ENCODE results near the gene NUDT14. TPM values are rescaled to one million over a fixed set of nuclear protein-coding genes. Genes with fewer than 3 reads are reported as not detected.

NUDT14 gene
- total RNA-seq, 1 donor from 2014 or later = 15.2 TPM

DNA sequence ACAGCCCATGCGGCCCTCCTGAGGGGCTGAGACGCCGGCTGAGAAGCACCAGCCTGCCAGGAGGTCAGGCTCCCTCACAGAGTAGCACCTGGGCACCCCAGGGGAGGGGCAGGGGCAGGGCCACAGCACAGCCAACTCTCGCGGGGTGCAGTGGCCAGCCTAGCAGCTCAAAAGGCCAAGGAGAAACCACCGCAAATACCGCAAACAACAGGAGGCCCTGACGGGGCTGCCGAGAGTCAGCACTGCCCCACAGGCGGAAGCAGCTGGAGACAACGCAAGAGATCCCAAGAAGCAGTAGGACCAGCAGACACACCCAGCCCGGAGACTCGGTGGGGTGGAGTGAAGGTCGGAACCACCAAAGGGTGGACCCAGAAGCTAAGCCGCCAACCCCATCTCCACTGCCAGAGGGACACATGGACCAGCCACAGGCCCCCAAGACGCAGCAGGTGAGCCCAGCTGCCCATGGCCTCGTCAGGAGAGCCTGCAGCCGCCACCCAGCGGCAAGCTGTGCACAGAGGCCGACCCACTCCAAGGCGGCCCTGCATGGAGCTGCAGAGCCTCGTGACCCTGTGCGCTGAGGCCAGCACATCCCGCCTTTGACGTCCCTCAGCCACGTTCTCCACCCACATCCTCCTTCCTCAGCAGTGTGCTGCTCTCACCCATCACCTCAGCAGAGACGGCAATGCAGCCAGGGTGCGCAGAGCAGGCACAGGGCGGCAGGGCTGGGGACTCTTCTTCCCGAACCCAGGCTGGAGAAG is 35.6 kb upstream of the NUDT14 start:
- no peaks in the 10 kb centered on the region for H3K9me3 Mint-ChIP-seq
- TF ChIP-seq, protein P1, sequence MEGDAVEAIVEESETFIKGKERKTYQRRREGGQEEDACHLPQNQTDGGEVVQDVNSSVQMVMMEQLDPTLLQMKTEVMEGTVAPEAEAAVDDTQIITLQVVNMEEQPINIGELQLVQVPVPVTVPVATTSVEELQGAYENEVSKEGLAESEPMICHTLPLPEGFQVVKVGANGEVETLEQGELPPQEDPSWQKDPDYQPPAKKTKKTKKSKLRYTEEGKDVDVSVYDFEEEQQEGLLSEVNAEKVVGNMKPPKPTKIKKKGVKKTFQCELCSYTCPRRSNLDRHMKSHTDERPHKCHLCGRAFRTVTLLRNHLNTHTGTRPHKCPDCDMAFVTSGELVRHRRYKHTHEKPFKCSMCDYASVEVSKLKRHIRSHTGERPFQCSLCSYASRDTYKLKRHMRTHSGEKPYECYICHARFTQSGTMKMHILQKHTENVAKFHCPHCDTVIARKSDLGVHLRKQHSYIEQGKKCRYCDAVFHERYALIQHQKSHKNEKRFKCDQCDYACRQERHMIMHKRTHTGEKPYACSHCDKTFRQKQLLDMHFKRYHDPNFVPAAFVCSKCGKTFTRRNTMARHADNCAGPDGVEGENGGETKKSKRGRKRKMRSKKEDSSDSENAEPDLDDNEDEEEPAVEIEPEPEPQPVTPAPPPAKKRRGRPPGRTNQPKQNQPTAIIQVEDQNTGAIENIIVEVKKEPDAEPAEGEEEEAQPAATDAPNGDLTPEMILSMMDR (IDR thresholded peaks at IDR 0.05) = no peak
- no peak for ATAC-seq (ENCODE audit: low read depth)
- no peaks in the 10 kb centered on the region for H3K27me3 Mint-ChIP-seq
- H3K36me3 Mint-ChIP-seq (ENCODE audit: low read depth) = peaks cover 54% of the 10 kb centered on the region
- ChIA-PET POLR2A (no interaction called here), CTCF (no interaction called here)
- no peak overlapping the region for H3K27ac Mint-ChIP-seq
- H3K4me1 Mint-ChIP-seq = no peaks in the 10 kb centered on the region
- no peak for DNase-seq
- intact Hi-C loops (cut with micrococcal nuclease) = no loop called here
- H3K4me3 Mint-ChIP-seq = no peak overlapping the region

DNA sequence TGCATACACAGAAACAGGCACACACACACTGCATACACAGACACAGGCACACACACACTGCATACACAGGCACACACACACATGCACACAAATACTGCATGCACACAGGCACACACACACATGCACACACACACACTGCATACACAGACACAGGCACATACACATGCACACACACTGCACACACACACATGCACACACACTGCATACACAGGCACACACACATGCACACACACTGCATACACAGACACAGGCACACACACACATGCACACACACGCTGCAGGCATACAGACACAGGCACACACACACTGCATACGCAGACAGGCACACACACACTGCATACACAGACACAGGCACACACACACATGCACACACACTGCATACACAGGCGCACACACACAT is 34.5 kb upstream of the NUDT14 start:
- ATAC-seq (ENCODE audit: low read depth) (no peak), DNase-seq (no peak)
- intact Hi-C loops (cut with micrococcal nuclease) = no loop called here
- no peak overlapping the region for H3K27ac Mint-ChIP-seq
- H3K27me3 Mint-ChIP-seq = no peaks in the 10 kb centered on the region
- TF ChIP-seq, protein P1 (IDR thresholded peaks at IDR 0.05) = no peak
- CTCF ChIA-PET = no interaction called here
- POLR2A ChIA-PET = no interaction called here
- H3K36me3 Mint-ChIP-seq (ENCODE audit: low read depth) = peaks cover 51% of the 10 kb centered on the region
- H3K4me3 Mint-ChIP-seq = no peak overlapping the region
- no peaks in the 10 kb centered on the region for H3K9me3 Mint-ChIP-seq
- H3K4me1 Mint-ChIP-seq = no peaks in the 10 kb centered on the region

DNA sequence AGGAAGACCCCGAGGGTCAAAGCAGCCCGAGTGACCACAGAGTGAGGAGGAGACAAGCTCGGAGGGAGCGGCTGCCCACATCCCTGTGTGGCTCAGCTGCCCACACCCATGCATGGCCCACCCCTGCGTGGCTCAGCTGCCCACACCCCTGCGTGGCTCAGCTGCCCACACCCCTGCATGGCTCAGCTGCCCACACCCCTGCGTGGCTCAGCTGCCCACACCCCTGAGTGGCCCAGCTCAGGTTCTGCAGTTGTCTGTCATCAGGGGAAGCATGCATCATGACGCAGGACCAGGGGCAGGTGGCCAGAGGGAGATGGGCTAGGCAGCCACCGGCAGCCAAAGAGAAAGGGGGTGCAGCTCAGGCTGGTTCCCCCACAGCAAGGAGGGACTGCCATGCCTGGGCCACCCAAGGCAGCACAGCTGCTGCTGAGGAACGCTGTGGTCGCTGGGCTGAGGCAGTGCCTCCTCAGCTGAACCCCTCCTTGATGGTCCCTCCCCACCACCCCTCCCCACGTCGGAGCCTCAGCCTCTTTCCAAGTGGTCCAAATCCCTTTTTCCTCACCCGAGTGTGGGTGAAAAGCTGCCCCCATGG is 33.3 kb upstream of the NUDT14 start:
- ATAC-seq (ENCODE audit: low read depth) (no peak), DNase-seq (no peak)
- Mint-ChIP-seq H3K27ac (no peak overlapping the region), H3K9me3 (no peaks in the 10 kb centered on the region), H3K36me3 (ENCODE audit: low read depth) (peaks cover 52% of the 10 kb centered on the region), H3K4me1 (no peaks in the 10 kb centered on the region), H3K4me3 (no peak overlapping the region), H3K27me3 (no peaks in the 10 kb centered on the region)
- ChIA-PET CTCF (no interaction called here), POLR2A (no interaction called here)
- intact Hi-C loops (cut with micrococcal nuclease) = no loop called here
- TF ChIP-seq, protein P1 (IDR thresholded peaks at IDR 0.05) = no peak

DNA sequence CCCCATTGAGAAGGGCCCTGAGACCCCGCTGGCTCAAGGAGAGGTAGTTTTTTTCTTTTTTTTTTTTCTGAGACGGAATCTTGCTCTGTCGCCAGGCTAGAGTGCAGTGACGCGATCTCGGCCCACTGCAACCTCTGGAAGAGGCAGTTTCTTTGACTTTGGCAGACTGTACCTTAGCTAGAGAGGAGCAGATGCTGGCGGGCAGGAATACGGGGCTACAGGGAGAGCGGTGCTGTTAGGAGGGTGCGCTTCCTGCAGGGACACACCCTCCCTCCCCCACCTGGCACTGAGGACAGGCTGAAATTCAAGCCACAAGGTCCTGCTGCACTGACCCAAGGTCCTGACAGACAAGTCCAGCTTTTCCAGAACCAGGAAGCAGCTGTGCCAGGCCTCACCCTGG is 32.2 kb upstream of the NUDT14 start:
- no peak overlapping the region for H3K4me3 Mint-ChIP-seq
- CTCF ChIA-PET = no interaction called here
- no peak for DNase-seq
- no peaks in the 10 kb centered on the region for H3K9me3 Mint-ChIP-seq
- intact Hi-C loops (cut with micrococcal nuclease) = no loop called here
- TF ChIP-seq, protein P1 (IDR thresholded peaks at IDR 0.05) = no peak
- ATAC-seq (ENCODE audit: low read depth) = no peak
- H3K36me3 Mint-ChIP-seq (ENCODE audit: low read depth) = peaks cover 43% of the 10 kb centered on the region
- POLR2A ChIA-PET = no interaction called here
- no peaks in the 10 kb centered on the region for H3K27me3 Mint-ChIP-seq
- H3K27ac Mint-ChIP-seq = no peak overlapping the region
- no peaks in the 10 kb centered on the region for H3K4me1 Mint-ChIP-seq

DNA sequence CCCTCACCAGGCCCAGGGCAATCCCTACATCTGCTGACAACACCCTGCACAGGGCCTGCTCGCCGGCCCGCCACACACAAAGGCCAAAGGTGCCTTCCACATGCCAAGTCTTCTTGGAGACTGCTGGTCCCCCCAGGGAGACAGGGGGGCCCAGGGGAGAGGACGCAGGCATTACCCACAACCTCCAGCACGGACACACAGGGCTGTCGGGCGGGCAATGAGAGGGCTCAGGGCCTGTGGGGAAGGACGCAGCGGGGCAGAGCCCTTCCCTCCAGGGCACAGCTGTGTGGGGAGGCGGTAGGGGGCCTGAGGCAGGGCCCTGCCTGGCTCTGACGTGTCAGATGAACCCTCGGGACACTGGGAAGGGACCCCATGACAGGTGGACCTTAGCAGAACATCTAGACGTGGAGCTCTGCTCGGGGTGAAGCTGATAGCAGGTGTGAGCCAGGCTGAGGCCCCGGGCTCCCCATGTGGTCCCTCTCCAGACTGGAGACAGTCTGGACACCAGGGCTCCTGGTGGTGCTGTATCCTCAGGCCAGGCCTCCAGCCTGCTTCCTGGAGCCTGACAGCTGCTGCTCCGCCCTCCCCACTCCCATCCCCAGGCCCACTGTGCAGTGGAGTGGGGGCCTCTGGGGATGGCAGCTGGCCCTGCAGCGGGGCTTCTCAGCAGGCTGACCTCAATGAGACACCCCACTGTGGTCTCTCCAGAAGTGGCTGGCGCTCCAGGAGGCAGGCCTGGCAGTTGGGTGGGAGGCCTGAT is 31.6 kb upstream of the NUDT14 start:
- no peak for DNase-seq
- Mint-ChIP-seq H3K4me3 (no peak overlapping the region), H3K9me3 (no peaks in the 10 kb centered on the region), H3K36me3 (ENCODE audit: low read depth) (peaks cover 37% of the 10 kb centered on the region), H3K27me3 (no peaks in the 10 kb centered on the region), H3K4me1 (no peaks in the 10 kb centered on the region), H3K27ac (no peak overlapping the region)
- TF ChIP-seq, protein P1 (IDR thresholded peaks at IDR 0.05) = no peak
- no peak for ATAC-seq (ENCODE audit: low read depth)
- ChIA-PET CTCF (no interaction called here), POLR2A (no interaction called here)
- intact Hi-C loops (cut with micrococcal nuclease) = no loop called here
